HEK293 (cell line): ENCODE measurements around the gene OR4Q3.
"Not testable (repeated sequence)": the region's sequence is repeated elsewhere in the genome, so short reads cannot be mapped to it uniquely, and the experiment has no call there.

Experiments used
- FEZF1 ChIP-seq: fragments of 450-650 bp; formaldehyde crosslinking; IDR thresholded peaks from 2 replicates; pipeline ENCODE4 v1.5.1; 2016; ENCODE audit warnings: missing biosample characterization, missing genetic modification characterization
- TF ChIP-seq, protein P1 (sequence below): fragments of 450-650 bp; formaldehyde crosslinking; IDR thresholded peaks from 2 replicates; pipeline ENCODE4 v1.5.1; 2016; ENCODE audit warnings: missing biosample characterization, missing genetic modification characterization

DNA sequence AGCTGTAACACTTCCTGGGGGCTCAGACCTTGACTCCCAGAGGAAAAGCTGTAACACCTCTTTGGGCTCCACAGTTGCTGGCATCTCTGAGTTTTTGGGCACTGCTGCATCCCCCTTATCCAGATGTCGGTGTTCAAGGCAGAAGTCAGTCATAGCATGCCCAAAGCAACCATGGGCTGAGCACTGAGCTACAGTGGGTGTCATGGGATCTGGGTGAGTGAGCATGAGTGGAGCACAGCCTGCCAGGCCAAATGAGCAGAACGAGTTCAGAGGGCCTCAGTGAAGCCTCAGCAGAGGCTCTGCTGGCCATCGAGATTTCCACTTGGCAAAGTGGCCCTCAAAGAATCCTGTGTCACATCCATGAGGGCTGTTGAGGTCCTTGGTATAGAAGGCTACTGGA is 28.1 kb downstream of the OR4Q3 start:
- TF ChIP-seq, protein P1, sequence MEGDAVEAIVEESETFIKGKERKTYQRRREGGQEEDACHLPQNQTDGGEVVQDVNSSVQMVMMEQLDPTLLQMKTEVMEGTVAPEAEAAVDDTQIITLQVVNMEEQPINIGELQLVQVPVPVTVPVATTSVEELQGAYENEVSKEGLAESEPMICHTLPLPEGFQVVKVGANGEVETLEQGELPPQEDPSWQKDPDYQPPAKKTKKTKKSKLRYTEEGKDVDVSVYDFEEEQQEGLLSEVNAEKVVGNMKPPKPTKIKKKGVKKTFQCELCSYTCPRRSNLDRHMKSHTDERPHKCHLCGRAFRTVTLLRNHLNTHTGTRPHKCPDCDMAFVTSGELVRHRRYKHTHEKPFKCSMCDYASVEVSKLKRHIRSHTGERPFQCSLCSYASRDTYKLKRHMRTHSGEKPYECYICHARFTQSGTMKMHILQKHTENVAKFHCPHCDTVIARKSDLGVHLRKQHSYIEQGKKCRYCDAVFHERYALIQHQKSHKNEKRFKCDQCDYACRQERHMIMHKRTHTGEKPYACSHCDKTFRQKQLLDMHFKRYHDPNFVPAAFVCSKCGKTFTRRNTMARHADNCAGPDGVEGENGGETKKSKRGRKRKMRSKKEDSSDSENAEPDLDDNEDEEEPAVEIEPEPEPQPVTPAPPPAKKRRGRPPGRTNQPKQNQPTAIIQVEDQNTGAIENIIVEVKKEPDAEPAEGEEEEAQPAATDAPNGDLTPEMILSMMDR, result not testable (repeated sequence)
- not testable (repeated sequence) for TF ChIP-seq FEZF1 (tag by site-specific recombination)
